Activated B cell treated with CpG ODN at 0.5 μM for 24 hours (primary cell): ENCODE measurements around the gene GGCX. TPM values are rescaled to one million over a fixed set of nuclear protein-coding genes. Genes with fewer than 3 reads are reported as not detected.

Experiments used
- ATAC-seq: fragments of 200-7000 bp; cut with Tn5 transposase; one replicate; pipeline ENCODE4 v1.10.0; 2021; ENCODE audit warnings: low read depth, mild to moderate bottlenecking, moderate library complexity
- CTCF ChIA-PET: fragments of 350-600 bp; sonication (Branson Sonifier 250); formaldehyde crosslinking; loops from one replicate; lab custom pipeline; 2021; ENCODE audit warnings: antibody characterized with exemption; lab: Charles Lee
- POLR2A ChIA-PET: fragments of 350-600 bp; sonication (Branson Sonifier 250); formaldehyde crosslinking; loops from one replicate; lab custom pipeline; 2021; ENCODE audit warnings: antibody characterized with exemption; lab: Charles Lee
- DNase-seq: peaks from one replicate; pipeline ENCODE4 v3.0.0; 2022
- H3K27ac Mint-ChIP-seq: one replicate; pipeline ENCODE4 v1.8.0; 2020; ENCODE audit warnings: mixed read lengths
- H3K27me3 Mint-ChIP-seq: one replicate; pipeline ENCODE4 v1.8.0; 2021; ENCODE audit warnings: mixed read lengths
- H3K36me3 Mint-ChIP-seq: one replicate; pipeline ENCODE4 v1.8.0; 2021; ENCODE audit warnings: low read depth, mixed read lengths
- H3K4me1 Mint-ChIP-seq: one replicate; pipeline ENCODE4 v1.8.0; 2021; ENCODE audit warnings: mixed read lengths
- H3K4me3 Mint-ChIP-seq: one replicate; pipeline ENCODE4 v1.8.0; 2020; ENCODE audit warnings: mild to moderate bottlenecking, mixed read lengths
- H3K9me3 Mint-ChIP-seq: one replicate; pipeline ENCODE4 v1.8.0; 2020; ENCODE audit warnings: mixed read lengths
- intact Hi-C: fragments of 100-400 bp; cut with micrococcal nuclease; formaldehyde crosslinking; loops from one replicate; pipeline ENCODE4 v1.15.1; 2024
- total RNA-seq: library from RNA; stranded (reverse); gene quantifications from 2 replicates; pipeline ENCODE4 v1.2.3, GENCODE V29; 2022
- TF ChIP-seq, protein P1 (sequence below): fragments of 200-600 bp; IDR thresholded peaks from one replicate; pipeline ENCODE4 v1.8.0; 2022; ENCODE audit warnings: antibody characterized with exemption, mild to moderate bottlenecking

Gene GGCX
- total RNA-seq, 1 donor from 2014 or later, result 30.7 TPM

- peaks cover 48% of the 10 kb centered on the region for H3K36me3 Mint-ChIP-seq
- intact Hi-C loops, result no loop called here
- ChIA-PET CTCF (no interaction called here), POLR2A (interaction anchor here (0.7 to 3.4 kb wide), 6 partner anchors 9 to 36 kb away, joined by 3 to 59 read pairs (median 16); partner anchors contain the start of genes C2orf68, GGCX and VAMP5)
- ATAC-seq (no peak), DNase-seq (no peak)
- H3K27me3 Mint-ChIP-seq, result no peaks in the 10 kb centered on the region
- no peak overlapping the region for H3K4me3 Mint-ChIP-seq
- no peaks in the 10 kb centered on the region for H3K9me3 Mint-ChIP-seq
- no peak overlapping the region for H3K27ac Mint-ChIP-seq
- TF ChIP-seq, protein P1, sequence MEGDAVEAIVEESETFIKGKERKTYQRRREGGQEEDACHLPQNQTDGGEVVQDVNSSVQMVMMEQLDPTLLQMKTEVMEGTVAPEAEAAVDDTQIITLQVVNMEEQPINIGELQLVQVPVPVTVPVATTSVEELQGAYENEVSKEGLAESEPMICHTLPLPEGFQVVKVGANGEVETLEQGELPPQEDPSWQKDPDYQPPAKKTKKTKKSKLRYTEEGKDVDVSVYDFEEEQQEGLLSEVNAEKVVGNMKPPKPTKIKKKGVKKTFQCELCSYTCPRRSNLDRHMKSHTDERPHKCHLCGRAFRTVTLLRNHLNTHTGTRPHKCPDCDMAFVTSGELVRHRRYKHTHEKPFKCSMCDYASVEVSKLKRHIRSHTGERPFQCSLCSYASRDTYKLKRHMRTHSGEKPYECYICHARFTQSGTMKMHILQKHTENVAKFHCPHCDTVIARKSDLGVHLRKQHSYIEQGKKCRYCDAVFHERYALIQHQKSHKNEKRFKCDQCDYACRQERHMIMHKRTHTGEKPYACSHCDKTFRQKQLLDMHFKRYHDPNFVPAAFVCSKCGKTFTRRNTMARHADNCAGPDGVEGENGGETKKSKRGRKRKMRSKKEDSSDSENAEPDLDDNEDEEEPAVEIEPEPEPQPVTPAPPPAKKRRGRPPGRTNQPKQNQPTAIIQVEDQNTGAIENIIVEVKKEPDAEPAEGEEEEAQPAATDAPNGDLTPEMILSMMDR, result no peak
- H3K4me1 Mint-ChIP-seq, result peaks cover 45% of the 10 kb centered on the region
These were observed 35.9 kb upstream of the GGCX start for GRCh38 chr2:85597241-85597640.

DNA sequence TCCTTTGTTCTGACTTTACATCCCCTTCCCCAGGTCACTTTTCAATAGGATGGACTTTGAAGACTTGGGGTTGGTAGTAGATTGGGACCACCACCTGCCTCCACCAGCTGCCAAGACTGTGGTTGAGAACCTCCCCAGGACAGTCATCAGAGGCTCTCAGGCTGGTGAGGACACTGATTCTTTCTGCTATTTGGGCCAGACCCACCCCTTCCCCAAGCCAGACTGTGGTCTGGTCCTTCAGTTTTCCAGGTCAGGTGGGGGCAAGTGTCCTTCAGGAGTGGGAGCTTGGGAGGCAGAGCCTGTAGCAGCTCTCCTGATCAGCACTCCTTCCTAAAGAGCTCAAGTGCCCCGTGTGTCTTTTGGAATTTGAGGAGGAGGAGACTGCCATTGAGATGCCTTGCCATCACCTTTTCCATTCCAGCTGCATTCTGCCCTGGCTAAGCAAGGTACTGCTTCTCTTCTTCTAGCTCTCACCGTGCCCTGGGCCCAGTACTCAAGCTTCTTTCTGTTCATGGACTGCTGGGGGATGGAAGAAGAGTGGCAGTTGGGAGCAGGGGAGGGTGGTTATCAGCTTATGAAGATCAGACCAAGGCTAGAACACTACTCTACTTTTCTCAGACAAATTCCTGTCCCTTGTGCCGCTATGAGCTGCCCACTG lies 35.3 kb upstream of the GGCX start:
- TF ChIP-seq, protein P1, result no peak
- Mint-ChIP-seq H3K4me3 (peak overlapping the region; percentile 99), H3K4me1 (peaks cover 40% of the 10 kb centered on the region), H3K27me3 (no peaks in the 10 kb centered on the region), H3K9me3 (no peaks in the 10 kb centered on the region), H3K27ac (peak overlapping the region; percentile 18), H3K36me3 (peaks cover 44% of the 10 kb centered on the region)
- ATAC-seq (no peak), DNase-seq (no peak)
- CTCF ChIA-PET, result no interaction called here
- POLR2A ChIA-PET, result interaction anchor here (0.7 to 6.8 kb wide), 10 partner anchors 9 to 188 kb away, joined by 3 to 59 read pairs (median 18); partner anchors contain the start of genes C2orf68, GGCX, MAT2A and SH2D6
- intact Hi-C loops, result no loop called here

DNA sequence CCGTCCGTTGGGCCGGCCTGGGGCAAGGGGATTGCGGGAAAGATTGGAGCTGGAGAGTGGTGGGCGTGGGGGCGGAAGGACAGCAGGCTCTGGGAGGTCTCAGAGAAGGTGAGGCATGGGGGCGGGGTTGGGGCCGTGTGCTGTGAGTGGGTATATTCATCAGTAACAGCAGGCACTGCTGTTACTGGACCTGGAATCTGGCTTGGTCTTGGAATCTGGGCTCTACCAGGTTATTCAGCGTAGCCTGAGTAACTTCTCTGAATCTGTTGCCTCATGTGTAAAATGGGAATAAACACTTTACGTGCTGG lies 34.7 kb upstream of the GGCX start:
- Mint-ChIP-seq H3K4me3 (peak overlapping the region; percentile 99), H3K4me1 (peaks cover 36% of the 10 kb centered on the region), H3K9me3 (no peaks in the 10 kb centered on the region), H3K36me3 (peaks cover 42% of the 10 kb centered on the region), H3K27me3 (no peaks in the 10 kb centered on the region), H3K27ac (peak overlapping the region; percentile 97)
- ChIA-PET POLR2A (interaction anchor here (0.5 to 6.8 kb wide), 19 partner anchors 10 to 510 kb away, joined by 3 to 59 read pairs (median 6); partner anchors contain the start of genes C2orf68, ELMOD3, GGCX and MAT2A), CTCF (no interaction called here)
- ATAC-seq (peak; percentile 12), DNase-seq (no peak)
- TF ChIP-seq, protein P1, result no peak
- intact Hi-C loops, result no loop called here

- Mint-ChIP-seq H3K36me3 (peaks cover 42% of the 10 kb centered on the region), H3K4me1 (peaks cover 36% of the 10 kb centered on the region), H3K4me3 (peak within 1 kb of the TSS; percentile 99), H3K27me3 (no peaks in the 10 kb centered on the region), H3K27ac (peak within 1 kb of the TSS; percentile 97), H3K9me3 (no peaks in the 10 kb centered on the region)
- ChIA-PET POLR2A (interaction anchor here (0.5 to 6.8 kb wide), 24 partner anchors 7 to 846 kb away, joined by 3 to 59 read pairs (median 5); partner anchors contain the start of genes C2orf68, ELMOD3, GGCX and KDM3A), CTCF (interaction anchor here (1.5 kb wide), 1 partner anchor 16 kb away, joined by 4 read pairs; the partner anchor contains the start of gene C2orf68)
- ATAC-seq, result peak; percentile 99
- DNase-seq, result peak; percentile 71
- intact Hi-C loops, result loop anchor here (1.0 kb wide), 5 partner anchors 11 to 177 kb away; partner anchors contain the start of genes GGCX, SH2D6, USP39 and VAMP5
- TF ChIP-seq, protein P1, result no peak
These were observed 34.2 kb upstream of the GGCX start, which contains the start of gene RNF181 for GRCh38 chr2:85595301-85596025. Gene RNF181, plus strand, starts transcription at chr2:85595745. Its CDS starts 19 bp downstream, at chr2:85595764.
